ENCODE measurements around the gene GALNT14. TPM values are rescaled to one million over a fixed set of nuclear protein-coding genes. Genes with fewer than 3 reads are reported as not detected.

Gene GALNT14
- total and polyA plus RNA-seq, 9 donors = 0.28 to 9.8 (median 1.6) TPM; not detected in 3

- no peak for DNase-seq
- WGBS, 3 donors = 79 to 89% (median 89%) methylated on average over 5 of the region's 5 CpGs
- Histone ChIP-seq H3K27me3 (no peaks in the 10 kb centered on the region), H3K4me3 (no peak overlapping the region), H3K27ac (no peak overlapping the region), H3K36me3 (no peaks in the 10 kb centered on the region), H3K9me3 (no peaks in the 10 kb centered on the region), H3K4me1 (ENCODE audit: insufficient read depth) (peaks cover 5% of the 10 kb centered on the region)
- TF ChIP-seq EP300 (IDR thresholded peaks at IDR 0.05) = no peak
- no peak for TF ChIP-seq CTCF (IDR thresholded peaks at IDR 0.05)
- no peak for TF ChIP-seq POLR2A (IDR thresholded peaks at IDR 0.05)
- intact Hi-C loops (cut with DNase I) = no loop called here
Observed at GRCh38 chr2:31134480-31134879, 3.8 kb downstream of the GALNT14 start.

- peaks cover 3% of the 10 kb centered on the region for H3K4me1 ChIP-seq (ENCODE audit: insufficient read depth)
- intact Hi-C loops (cut with DNase I) = no loop called here
- no peak overlapping the region for H3K27ac ChIP-seq
- no peak for TF ChIP-seq EP300 (IDR thresholded peaks at IDR 0.05)
- TF ChIP-seq POLR2A (IDR thresholded peaks at IDR 0.05) = no peak
- no peak for TF ChIP-seq CTCF (IDR thresholded peaks at IDR 0.05)
- 85 to 92% (median 87%) methylated on average over 5 of the region's 5 CpGs for WGBS, 3 donors
- H3K36me3 ChIP-seq = no peaks in the 10 kb centered on the region
- no peak for DNase-seq
- no peaks in the 10 kb centered on the region for H3K9me3 ChIP-seq
- no peaks in the 10 kb centered on the region for H3K27me3 ChIP-seq
- no peak overlapping the region for H3K4me3 ChIP-seq
Observed at GRCh38 chr2:31132786-31133185, 5.5 kb downstream of the GALNT14 start.

- no peak overlapping the region for H3K27ac ChIP-seq
- no peaks in the 10 kb centered on the region for H3K36me3 ChIP-seq
- no peaks in the 10 kb centered on the region for H3K27me3 ChIP-seq
- WGBS, 3 donors = 41 to 68% (median 61%) methylated on average over 4 of the region's 4 CpGs
- no peak for DNase-seq
- H3K4me1 ChIP-seq (ENCODE audit: insufficient read depth) = no peaks in the 10 kb centered on the region
- H3K9me3 ChIP-seq = no peaks in the 10 kb centered on the region
- no peak overlapping the region for H3K4me3 ChIP-seq
- intact Hi-C loops (cut with DNase I) = no loop called here
- TF ChIP-seq POLR2A (IDR thresholded peaks at IDR 0.05) (no peak), CTCF (IDR thresholded peaks at IDR 0.05) (no peak), EP300 (IDR thresholded peaks at IDR 0.05) (no peak)
Observed at GRCh38 chr2:31131871-31132270, 6.4 kb downstream of the GALNT14 start.

- Histone ChIP-seq H3K27me3 (no peaks in the 10 kb centered on the region), H3K27ac (no peak overlapping the region), H3K4me1 (ENCODE audit: insufficient read depth) (no peaks in the 10 kb centered on the region), H3K9me3 (no peaks in the 10 kb centered on the region), H3K36me3 (no peaks in the 10 kb centered on the region), H3K4me3 (no peak overlapping the region)
- DNase-seq = no peak
- TF ChIP-seq CTCF (IDR thresholded peaks at IDR 0.05) = no peak
- TF ChIP-seq EP300 (IDR thresholded peaks at IDR 0.05) = no peak
- TF ChIP-seq POLR2A (IDR thresholded peaks at IDR 0.05) = no peak
- 54 to 73% (median 65%) methylated on average over 6 of the region's 6 CpGs for WGBS, 3 donors
- intact Hi-C loops (cut with DNase I) = no loop called here
Observed at GRCh38 chr2:31129375-31130171, 8.7 kb downstream of the GALNT14 start.

Data from ovary (tissue), 9 donors.